ENCODE data around the gene STK26. TPM values are rescaled to one million over a fixed set of nuclear protein-coding genes. Genes with fewer than 3 reads are reported as not detected.
A peak's percentile ranks its signal among the peaks of the same experiment; 100 is the strongest.

Gene STK26
- total RNA-seq, 6 experiments from 2014 or later = 1.2 to 16.8 (median 14.5) TPM

GRCh38 chrX:132015875-132016274, 7.2 kb upstream of the STK26 start:
- no peaks in the 10 kb centered on the region for H3K9me3 Mint-ChIP-seq
- H3K27me3 Mint-ChIP-seq (ENCODE audit: insufficient read depth) = no peaks in the 10 kb centered on the region; the same call in 1 of the 2 replicates
- no peaks in the 10 kb centered on the region for H3K36me3 Mint-ChIP-seq (ENCODE audit: low read depth)
- no peak overlapping the region for H3K27ac Mint-ChIP-seq
- DNase-seq = no peak
- H3K4me3 Mint-ChIP-seq = no peak overlapping the region
- no peaks in the 10 kb centered on the region; the same call in 1 of the 2 replicates for H3K4me1 Mint-ChIP-seq (ENCODE audit: low read depth)
- TF ChIP-seq CTCF (IDR thresholded peaks at IDR 0.05) = no peak

- H3K27ac Mint-ChIP-seq = no peak overlapping the region
These were observed 6.3 kb upstream of the STK26 start for GRCh38 chrX:132016628-132017430.

GRCh38 chrX:132017431-132018185, 5.5 kb upstream of the STK26 start:
- no peaks in the 10 kb centered on the region; the same call in 1 of the 2 replicates for H3K4me1 Mint-ChIP-seq (ENCODE audit: low read depth)
- H3K36me3 Mint-ChIP-seq (ENCODE audit: low read depth) = no peaks in the 10 kb centered on the region
- no peak overlapping the region for H3K4me3 Mint-ChIP-seq
- DNase-seq = no peak
- no peak for TF ChIP-seq CTCF (IDR thresholded peaks at IDR 0.05)
- peaks cover 1% of the 10 kb centered on the region for H3K27me3 Mint-ChIP-seq (ENCODE audit: insufficient read depth)
- H3K27ac Mint-ChIP-seq = no peak overlapping the region
- no peaks in the 10 kb centered on the region for H3K9me3 Mint-ChIP-seq

More at GRCh38 chrX:132016628-132017430, 6.3 kb upstream of the STK26 start:
- peaks cover 1% of the 10 kb centered on the region for H3K27me3 Mint-ChIP-seq (ENCODE audit: insufficient read depth)
- TF ChIP-seq CTCF (IDR thresholded peaks at IDR 0.05) = no peak
- H3K9me3 Mint-ChIP-seq = no peaks in the 10 kb centered on the region
- H3K4me1 Mint-ChIP-seq (ENCODE audit: low read depth) = no peaks in the 10 kb centered on the region; the same call in 1 of the 2 replicates
- H3K4me3 Mint-ChIP-seq = no peak overlapping the region
- no peaks in the 10 kb centered on the region for H3K36me3 Mint-ChIP-seq (ENCODE audit: low read depth)
- no peak for DNase-seq

GRCh38 chrX:132022198-132022966, 720 bp upstream of the STK26 start:
- no peaks in the 10 kb centered on the region; the same call in 1 of the 2 replicates for H3K4me1 Mint-ChIP-seq (ENCODE audit: low read depth)

More at GRCh38 chrX:132022198-132022966, 720 bp upstream of the STK26 start:
- no peak for DNase-seq
- no peaks in the 10 kb centered on the region for H3K36me3 Mint-ChIP-seq (ENCODE audit: low read depth)
- TF ChIP-seq CTCF (IDR thresholded peaks at IDR 0.05) = peak; percentile 50
- H3K27ac Mint-ChIP-seq = peak overlapping the region; percentile 48; the same call in 1 of the 2 replicates
- peaks cover 1% of the 10 kb centered on the region; the same call in 1 of the 2 replicates for H3K27me3 Mint-ChIP-seq (ENCODE audit: insufficient read depth)
- H3K4me3 Mint-ChIP-seq = peak overlapping the region; percentile 87
- no peaks in the 10 kb centered on the region for H3K9me3 Mint-ChIP-seq

Data from HFFc6 (cell line).